Spinal cord (tissue), 10 donors: ENCODE results near the gene GALT. TPM values are rescaled to one million over a fixed set of nuclear protein-coding genes. Genes with fewer than 3 reads are reported as not detected.

Source experiments
- DNase-seq, 6 donors: peaks; one replicate each; pipeline versions ENCODE4 v3.0.0 to v3.0.0-alpha.2; 2013 to 2015; ENCODE audit warnings: low spot score in 6 of 6, low read depth in 4 of 6
- H3K27ac ChIP-seq: one replicate; pipeline ENCODE4 v1.5.1; 2013; ENCODE audit warnings: low read depth, low read length, control low read depth
- H3K27me3 ChIP-seq: one replicate; pipeline ENCODE4 v1.6.1; 2013; ENCODE audit warnings: low read length; ENCODE audit not compliant: control insufficient read depth, insufficient read depth
- H3K36me3 ChIP-seq: one replicate; pipeline ENCODE4 v1.6.1; 2013; ENCODE audit warnings: low read length; ENCODE audit not compliant: control insufficient read depth, insufficient read depth
- H3K4me1 ChIP-seq: one replicate; pipeline ENCODE4 v1.6.1; 2013; ENCODE audit warnings: low read length; ENCODE audit not compliant: control insufficient read depth, insufficient read depth
- H3K4me3 ChIP-seq: one replicate; pipeline ENCODE4 v1.5.1; 2013; ENCODE audit warnings: low read depth, low read length, control low read depth
- H3K9me3 ChIP-seq: one replicate; pipeline ENCODE4 v1.6.1; 2013; ENCODE audit warnings: low read length; ENCODE audit not compliant: control insufficient read depth, insufficient read depth
- WGBS: methylation state at CpG from one replicate; pipeline ENCODE4 v1.1.5; 2013; ENCODE audit warnings: missing lambda C conversion rate; ENCODE audit not compliant: insufficient coverage; 5-methylcytosine and 5-hydroxymethylcytosine counted together
- polyA plus RNA-seq, 2 donors: library from polyadenylated mRNA; unstranded; fragments of 120-200 nt; gene quantifications; one replicate each; pipeline ENCODE4 v1.2.1, GENCODE V29; 2013; ENCODE audit not compliant: insufficient read length in 2 of 2
- total RNA-seq, 2 donors: library from RNA; depleted of rRNA in 1 of 2; stranded (reverse); fragments of 120-200 nt in 1 of 2; fragments of >200 nt in 1 of 2; gene quantifications; one replicate each; pipeline versions ENCODE4 v1.2.3 to v1.2.4, GENCODE V29; 2013 to 2014
- donor health status: healthy.

GALT gene
- total and polyA plus RNA-seq, 4 donors, result 31.3 to 73.4 (median 62.4) TPM

- WGBS, result 93% methylated on average over 3 of the region's 5 CpGs
- H3K4me3 ChIP-seq, result no peak overlapping the region
- DNase-seq, result no peak
- no peaks in the 10 kb centered on the region for H3K27me3 ChIP-seq
- peaks cover 13% of the 10 kb centered on the region for H3K4me1 ChIP-seq
- no peak overlapping the region for H3K27ac ChIP-seq
- H3K9me3 ChIP-seq, result no peaks in the 10 kb centered on the region
- H3K36me3 ChIP-seq, result no peaks in the 10 kb centered on the region
Measured at GRCh38 chr9:34669809-34670562, 23.5 kb downstream of the GALT start.

GRCh38 chr9:34671307-34671706 is 24.8 kb downstream of the GALT start:
- H3K9me3 ChIP-seq, result no peaks in the 10 kb centered on the region
- H3K27ac ChIP-seq, result no peak overlapping the region
- DNase-seq, result no peak
- H3K27me3 ChIP-seq, result no peaks in the 10 kb centered on the region
- WGBS, result no CpG with 5 or more reads among the region's 1 CpG
- no peaks in the 10 kb centered on the region for H3K36me3 ChIP-seq
- H3K4me3 ChIP-seq, result no peak overlapping the region
- peaks cover 3% of the 10 kb centered on the region for H3K4me1 ChIP-seq

- H3K27me3 ChIP-seq, result no peaks in the 10 kb centered on the region
Measured at GRCh38 chr9:34674440-34674839, 28.0 kb downstream of the GALT start.

GRCh38 chr9:34675048-34675714 is 28.7 kb downstream of the GALT start:
- DNase-seq, result peak in 2 of 6 donors; percentile 49 to 77
- Histone ChIP-seq H3K4me1 (no peaks in the 10 kb centered on the region), H3K4me3 (no peak overlapping the region), H3K27ac (no peak overlapping the region), H3K9me3 (no peaks in the 10 kb centered on the region), H3K36me3 (no peaks in the 10 kb centered on the region), H3K27me3 (no peaks in the 10 kb centered on the region)
- WGBS, result 14% methylated on average over 8 of the region's 10 CpGs

More at GRCh38 chr9:34674440-34674839, 28.0 kb downstream of the GALT start:
- no peak overlapping the region for H3K27ac ChIP-seq
- 60% methylated on average over 1 of the region's 3 CpGs for WGBS
- no peaks in the 10 kb centered on the region for H3K36me3 ChIP-seq
- DNase-seq, result no peak
- no peaks in the 10 kb centered on the region for H3K4me1 ChIP-seq
- no peak overlapping the region for H3K4me3 ChIP-seq
- no peaks in the 10 kb centered on the region for H3K9me3 ChIP-seq

- DNase-seq, result no peak
- Histone ChIP-seq H3K4me3 (no peak overlapping the region), H3K9me3 (no peaks in the 10 kb centered on the region), H3K27ac (no peak overlapping the region), H3K4me1 (no peaks in the 10 kb centered on the region), H3K36me3 (no peaks in the 10 kb centered on the region), H3K27me3 (no peaks in the 10 kb centered on the region)
- 100% methylated on average over 2 of the region's 2 CpGs for WGBS
Measured at GRCh38 chr9:34675869-34676268, 29.4 kb downstream of the GALT start.

- H3K27me3 ChIP-seq, result no peaks in the 10 kb centered on the region
- DNase-seq, result no peak
- H3K27ac ChIP-seq, result no peak overlapping the region
- H3K36me3 ChIP-seq, result no peaks in the 10 kb centered on the region
- no peak overlapping the region for H3K4me3 ChIP-seq
- H3K9me3 ChIP-seq, result no peaks in the 10 kb centered on the region
- 81% methylated on average over 2 of the region's 4 CpGs for WGBS
- H3K4me1 ChIP-seq, result no peaks in the 10 kb centered on the region
Measured at GRCh38 chr9:34684145-34684544, 37.7 kb downstream of the GALT start.

- no peak for DNase-seq
- no peaks in the 10 kb centered on the region for H3K36me3 ChIP-seq
- no peak overlapping the region for H3K27ac ChIP-seq
- H3K9me3 ChIP-seq, result no peaks in the 10 kb centered on the region
- no peaks in the 10 kb centered on the region for H3K4me1 ChIP-seq
- 100% methylated on average over 2 of the region's 4 CpGs for WGBS
- no peak overlapping the region for H3K4me3 ChIP-seq
- H3K27me3 ChIP-seq, result no peaks in the 10 kb centered on the region
Measured at GRCh38 chr9:34684816-34685215, 38.3 kb downstream of the GALT start.

- no peaks in the 10 kb centered on the region for H3K27me3 ChIP-seq
- no peak for DNase-seq
- H3K4me3 ChIP-seq, result no peak overlapping the region
- no peaks in the 10 kb centered on the region for H3K36me3 ChIP-seq
- H3K9me3 ChIP-seq, result no peaks in the 10 kb centered on the region
- no peak overlapping the region for H3K27ac ChIP-seq
- WGBS, result 93% methylated on average over 2 of the region's 4 CpGs
- H3K4me1 ChIP-seq, result no peaks in the 10 kb centered on the region
Measured at GRCh38 chr9:34685591-34685990, 39.1 kb downstream of the GALT start.

- 95% methylated on average over 3 of the region's 5 CpGs for WGBS
Measured at GRCh38 chr9:34686231-34686630, 39.8 kb downstream of the GALT start.

GRCh38 chr9:34686732-34687131 is 40.3 kb downstream of the GALT start:
- H3K27ac ChIP-seq, result no peak overlapping the region
- WGBS, result 75% methylated on average over 1 of the region's 1 CpG
- no peaks in the 10 kb centered on the region for H3K36me3 ChIP-seq
- H3K27me3 ChIP-seq, result no peaks in the 10 kb centered on the region
- H3K4me1 ChIP-seq, result no peaks in the 10 kb centered on the region
- DNase-seq, result no peak
- no peak overlapping the region for H3K4me3 ChIP-seq
- no peaks in the 10 kb centered on the region for H3K9me3 ChIP-seq

More at GRCh38 chr9:34686231-34686630, 39.8 kb downstream of the GALT start:
- Histone ChIP-seq H3K4me3 (no peak overlapping the region), H3K9me3 (no peaks in the 10 kb centered on the region), H3K27ac (no peak overlapping the region), H3K36me3 (no peaks in the 10 kb centered on the region), H3K4me1 (no peaks in the 10 kb centered on the region), H3K27me3 (no peaks in the 10 kb centered on the region)
- DNase-seq, result no peak
